Amniotic epithelial cell (primary cell): ENCODE results near the gene PLAC8.
A peak's percentile ranks its signal among the peaks of the same experiment; 100 is the strongest.
"Not testable (repeated sequence)": the region's sequence is repeated elsewhere in the genome, so short reads cannot be mapped to it uniquely, and the experiment has no call there.

Source experiments
- DNase-seq: peaks from one replicate; pipeline ENCODE4 v3.0.0-alpha.2; 2010; ENCODE audit warnings: low read depth

Gene PLAC8

DNA sequence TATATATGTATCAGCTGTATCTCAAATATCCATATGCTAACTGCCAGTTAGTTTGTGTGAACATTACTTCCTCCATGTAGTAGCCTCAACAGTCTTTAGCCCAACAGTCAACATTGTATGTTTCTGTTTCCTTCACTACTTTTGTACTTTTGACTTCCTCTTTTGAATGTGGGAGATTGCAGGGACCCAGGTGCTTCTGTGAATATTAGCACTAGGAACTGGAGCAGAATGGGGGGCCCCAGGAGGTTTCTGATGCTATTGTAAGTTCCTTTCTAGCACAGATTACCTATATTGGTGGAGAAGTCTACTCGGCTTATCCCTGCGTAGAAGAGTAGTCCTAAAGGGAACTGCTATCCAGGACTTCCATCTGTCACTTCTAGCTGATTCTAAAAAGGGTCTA, 2.3 kb downstream of the PLAC8 start:
- DNase-seq = no peak

- not testable (repeated sequence) for DNase-seq
Observed at GRCh38 chr4:83111751-83112141, 2.8 kb downstream of the PLAC8 start.

- DNase-seq = no peak
Observed at GRCh38 chr4:83110970-83111750, 3.4 kb downstream of the PLAC8 start.

- DNase-seq = peak; percentile 66
Observed at GRCh38 chr4:83110223-83110945, 4.1 kb downstream of the PLAC8 start.

- DNase-seq = no peak
Observed at GRCh38 chr4:83109480-83110222, 4.9 kb downstream of the PLAC8 start.

DNA sequence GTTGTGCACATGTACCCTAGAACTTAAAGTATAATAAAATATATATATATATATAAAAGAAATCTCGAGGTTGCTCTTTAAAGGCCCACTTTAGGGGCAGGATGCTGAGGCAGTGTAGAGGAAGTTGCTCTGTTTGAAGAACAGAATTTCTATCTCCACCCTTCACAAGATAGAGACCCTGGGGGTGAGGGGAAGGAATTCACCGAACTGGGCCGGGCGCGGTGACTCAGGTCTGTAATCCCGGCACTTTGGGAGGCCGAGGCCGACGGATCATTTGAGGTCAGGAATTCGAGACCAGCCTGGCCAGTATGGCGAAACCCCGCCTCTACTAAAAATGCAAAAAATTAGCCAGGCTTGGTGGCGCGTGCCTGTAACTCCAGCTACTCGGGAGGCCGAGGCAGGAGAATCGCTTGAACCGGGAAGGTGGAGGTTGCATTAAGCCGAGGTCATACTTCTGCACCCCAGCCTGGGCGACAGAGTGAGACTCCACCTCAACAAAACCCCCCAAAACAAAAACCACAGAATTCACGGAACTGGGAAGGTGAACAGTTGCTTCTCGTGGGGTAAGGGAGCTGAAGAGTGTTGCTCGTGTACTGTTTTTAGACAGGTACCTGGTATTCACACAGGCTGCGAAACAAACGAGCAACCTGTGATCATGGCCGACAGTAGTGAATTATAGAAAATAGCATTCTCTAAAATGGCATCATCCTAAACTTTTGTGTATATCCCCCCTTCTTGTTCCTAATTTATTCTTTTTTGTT, 6.2 kb downstream of the PLAC8 start:
- no peak for DNase-seq

DNA sequence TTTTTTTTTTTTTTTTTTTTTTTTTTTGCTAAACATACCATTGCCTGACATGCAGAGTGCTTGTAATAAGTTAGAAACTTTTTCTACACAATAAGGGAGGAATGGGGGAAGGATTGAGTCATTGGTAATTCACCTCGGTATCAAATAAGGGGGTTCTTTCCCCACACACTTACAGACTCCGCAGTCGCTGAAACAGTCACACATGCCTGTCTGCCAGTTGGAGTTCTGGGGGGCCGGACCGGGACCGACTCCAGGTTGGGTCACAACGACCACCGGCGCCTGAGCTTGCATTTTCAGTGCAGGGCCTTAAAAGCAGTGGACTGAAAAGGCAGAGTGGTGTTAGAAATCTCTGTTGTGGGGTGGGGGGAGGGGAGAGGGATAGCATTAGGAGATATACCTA, 6.9 kb downstream of the PLAC8 start:
- DNase-seq = no peak

DNA sequence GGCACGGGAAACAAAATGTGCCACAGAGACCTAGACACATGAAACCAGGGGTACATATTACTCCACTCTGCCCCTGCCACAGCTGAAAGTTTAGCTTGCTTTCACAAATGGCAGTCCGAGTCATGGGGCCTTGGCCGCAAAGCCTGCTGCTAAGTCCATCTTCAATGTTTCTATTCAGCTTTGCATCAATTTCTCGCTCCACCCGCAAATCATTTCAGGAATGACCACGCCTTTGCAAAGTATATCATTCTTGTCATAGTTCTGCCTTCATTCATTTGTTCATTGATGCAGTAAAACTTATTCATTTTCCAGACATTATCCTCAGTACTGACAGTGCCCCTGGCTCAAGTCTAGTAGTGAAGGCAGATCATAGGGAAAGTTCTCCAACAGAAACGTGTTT, 9.5 kb downstream of the PLAC8 start:
- DNase-seq = no peak

GRCh38 chr4:83096397-83096796, 18.1 kb downstream of the PLAC8 start:
- DNase-seq = no peak

DNA sequence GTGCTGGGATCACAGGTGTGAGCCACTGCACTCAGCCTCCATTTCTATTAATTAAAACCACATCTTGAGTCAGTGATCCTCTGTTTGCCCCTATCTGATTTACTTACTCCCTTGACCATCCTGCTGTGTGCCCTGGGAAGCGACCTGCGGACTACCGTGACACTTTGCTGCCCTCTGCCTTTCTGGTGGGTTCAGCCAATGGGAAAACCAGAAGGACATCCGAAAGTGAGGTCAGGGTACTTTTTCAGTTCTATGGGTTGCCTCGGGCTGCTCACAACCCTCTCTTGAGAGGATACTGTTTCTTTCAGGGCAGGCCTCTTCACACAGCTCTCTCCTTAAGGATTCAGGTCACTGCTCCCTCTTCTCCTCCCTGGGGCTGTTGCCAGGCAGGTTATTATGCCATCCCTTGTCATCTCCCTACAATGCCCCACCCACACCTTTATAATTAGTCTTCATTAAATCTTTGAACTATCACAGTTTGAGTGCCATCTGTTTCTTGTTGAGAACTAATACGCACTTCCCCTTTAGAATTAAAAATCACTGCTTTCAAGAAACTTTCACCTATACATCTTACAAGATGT, 21.4 kb downstream of the PLAC8 start:
- no peak for DNase-seq

- DNase-seq = no peak
Observed at GRCh38 chr4:83089410-83090157, 24.9 kb downstream of the PLAC8 start.

- DNase-seq = peak; percentile 88
Observed at GRCh38 chr4:83084956-83085355, 29.6 kb downstream of the PLAC8 start.

- no peak for DNase-seq
Observed at GRCh38 chr4:83083925-83084475, 30.5 kb downstream of the PLAC8 start.

DNA sequence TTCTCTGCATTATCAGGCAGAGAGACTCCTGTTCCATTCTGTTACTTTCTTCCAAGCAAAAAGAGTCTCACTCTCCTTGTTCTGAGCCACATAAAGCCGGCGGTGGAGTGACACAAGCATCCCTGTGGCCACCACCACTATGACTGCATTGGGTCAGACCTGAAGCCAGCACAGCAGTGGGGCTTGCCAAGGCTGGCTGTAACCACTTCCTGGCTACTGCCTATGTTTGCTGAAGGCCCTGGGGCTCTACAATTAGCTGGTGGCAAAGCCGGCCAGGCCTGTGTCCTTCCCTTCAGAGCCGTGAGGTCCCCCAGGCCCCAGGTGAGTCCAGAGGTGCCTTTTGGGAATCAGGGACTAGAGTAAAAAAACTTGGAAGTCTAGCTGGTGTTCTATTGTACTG, 31.8 kb downstream of the PLAC8 start:
- no peak for DNase-seq

DNA sequence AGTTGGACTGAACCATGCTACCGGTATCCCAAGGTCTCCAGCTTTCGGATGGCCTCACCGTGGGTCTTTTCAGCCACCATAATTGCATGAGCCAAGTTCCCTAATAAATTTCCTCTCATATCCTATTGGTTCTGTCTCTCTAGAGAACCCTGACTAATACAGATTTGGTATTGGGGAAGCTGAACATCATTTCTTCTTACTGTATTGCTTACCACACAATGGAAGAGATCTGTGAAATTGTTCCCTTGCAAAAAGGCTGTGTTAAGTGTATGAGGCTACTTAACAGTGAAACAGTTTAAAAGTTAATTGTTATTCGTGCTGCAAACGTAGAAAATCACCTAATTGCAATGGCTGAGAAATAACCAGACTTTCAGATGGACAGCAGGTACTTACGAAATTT, 34.0 kb downstream of the PLAC8 start:
- DNase-seq = no peak

DNA sequence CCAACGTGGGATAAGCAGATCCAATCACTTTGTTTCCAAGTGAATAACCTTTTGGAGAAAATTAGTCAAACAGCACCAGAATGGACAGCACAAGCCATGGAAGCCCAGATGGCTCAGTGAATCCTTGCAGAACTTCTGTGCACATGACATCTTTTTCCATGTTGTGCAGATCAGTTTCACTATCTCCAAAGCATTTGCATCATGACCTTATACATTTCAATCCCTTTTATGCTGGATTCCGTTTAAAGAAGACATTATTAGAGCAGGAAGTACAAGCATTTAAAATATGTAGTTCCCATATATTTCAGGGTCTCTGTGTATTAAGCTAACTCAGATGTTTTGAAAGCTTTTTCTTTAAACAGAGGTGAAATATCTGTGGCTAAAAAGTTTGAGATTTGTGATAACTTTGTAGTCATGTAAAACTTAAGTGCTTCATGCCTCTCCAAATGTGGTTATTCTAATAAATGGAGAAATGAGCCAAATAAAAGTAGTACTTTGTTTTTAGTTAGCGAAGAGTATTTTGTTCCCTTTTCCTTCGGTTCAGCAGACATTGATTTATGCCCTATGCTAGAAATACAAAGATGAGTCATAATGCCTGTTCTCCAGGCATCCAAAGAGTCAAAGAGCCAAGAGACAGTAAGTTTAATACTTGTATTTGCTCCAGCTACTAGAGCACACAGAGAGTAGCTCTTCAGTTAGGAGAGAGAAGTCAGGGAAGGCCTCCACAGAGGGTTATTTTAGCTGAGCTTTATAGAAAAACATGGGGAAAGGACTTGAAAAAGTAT, 39.0 kb downstream of the PLAC8 start:
- DNase-seq = peak; percentile 79

GRCh38 chr4:83074783-83075182, 39.7 kb downstream of the PLAC8 start:
- DNase-seq = not testable (repeated sequence)

GRCh38 chr4:83074086-83074704, 40.3 kb downstream of the PLAC8 start:
- peak; percentile 86 for DNase-seq

DNA sequence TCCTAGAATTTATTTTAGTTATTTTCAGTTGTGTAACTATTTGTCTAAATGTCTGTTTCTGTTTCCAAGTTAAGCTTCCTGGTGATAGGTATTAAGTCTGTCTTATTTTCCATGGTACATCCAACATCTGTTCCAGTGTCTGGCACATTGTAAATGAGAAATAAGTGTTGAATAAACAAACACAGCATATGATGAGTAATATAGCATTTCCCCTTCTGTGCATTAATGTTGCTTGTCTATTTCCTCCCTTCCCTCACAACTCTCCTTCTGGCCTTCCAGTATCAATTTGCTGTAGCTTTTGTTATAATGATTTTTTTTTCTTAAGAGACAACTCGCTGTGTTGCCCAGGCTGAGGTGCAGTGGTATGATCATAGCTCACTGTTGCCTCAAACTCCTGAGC, 43.4 kb downstream of the PLAC8 start:
- DNase-seq = no peak
